Stomach (tissue), 4 donors: ENCODE data around the gene C5.

ENCODE experiments used
- EP300 ChIP-seq: sonication (generic); formaldehyde crosslinking; IDR thresholded peaks from one replicate; pipeline ENCODE4 v1.6.1; 2017; ENCODE audit warnings: antibody characterized with exemption
- POLR2A ChIP-seq, 4 donors: fragments of 450-650 bp; IDR thresholded peaks; one replicate each; pipeline ENCODE4 v1.6.1; 2016; ENCODE audit warnings: antibody characterized with exemption in 4 of 4, control low read depth in 2 of 4, mild to moderate bottlenecking in 1 of 4, moderate library complexity in 1 of 4
- POLR2AphosphoS5 ChIP-seq, 3 donors: sonication (generic); formaldehyde crosslinking; IDR thresholded peaks; one replicate each; pipeline ENCODE4 v1.6.1; 2016; ENCODE audit warnings: antibody characterized with exemption in 3 of 3
- TF ChIP-seq, protein P1 (sequence below), 7 experiments: fragments of 450-650 bp in 4 of 7; fragments of 200-600 bp in 3 of 7; sonication (generic) in 3 of 7; IDR thresholded peaks; one replicate each; pipeline ENCODE4 v1.5.1; 2016 to 2019; ENCODE audit warnings: antibody characterized with exemption in 7 of 7, control low read depth in 2 of 7, mild to moderate bottlenecking in 1 of 7

DNA sequence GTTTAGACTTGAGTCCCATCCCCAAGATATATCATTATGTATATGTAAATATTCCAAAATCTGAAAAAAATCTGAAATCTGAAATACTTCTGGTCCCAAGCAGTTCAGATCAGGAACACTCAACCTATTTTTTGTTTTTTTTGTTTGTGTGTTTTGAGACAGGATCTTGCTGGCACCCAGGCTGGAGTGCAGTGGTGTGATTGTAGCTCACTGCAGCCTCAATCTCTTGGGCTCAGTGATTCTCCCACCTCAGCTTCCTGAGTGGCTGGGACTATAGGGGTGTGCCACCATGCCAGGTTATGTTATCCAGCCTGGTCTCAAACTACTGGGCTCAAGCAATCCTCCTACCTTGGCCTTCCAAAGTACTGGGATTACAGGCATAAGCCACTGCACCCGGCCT lies 72.8 kb downstream of the C5 start:
- TF ChIP-seq, protein P1, sequence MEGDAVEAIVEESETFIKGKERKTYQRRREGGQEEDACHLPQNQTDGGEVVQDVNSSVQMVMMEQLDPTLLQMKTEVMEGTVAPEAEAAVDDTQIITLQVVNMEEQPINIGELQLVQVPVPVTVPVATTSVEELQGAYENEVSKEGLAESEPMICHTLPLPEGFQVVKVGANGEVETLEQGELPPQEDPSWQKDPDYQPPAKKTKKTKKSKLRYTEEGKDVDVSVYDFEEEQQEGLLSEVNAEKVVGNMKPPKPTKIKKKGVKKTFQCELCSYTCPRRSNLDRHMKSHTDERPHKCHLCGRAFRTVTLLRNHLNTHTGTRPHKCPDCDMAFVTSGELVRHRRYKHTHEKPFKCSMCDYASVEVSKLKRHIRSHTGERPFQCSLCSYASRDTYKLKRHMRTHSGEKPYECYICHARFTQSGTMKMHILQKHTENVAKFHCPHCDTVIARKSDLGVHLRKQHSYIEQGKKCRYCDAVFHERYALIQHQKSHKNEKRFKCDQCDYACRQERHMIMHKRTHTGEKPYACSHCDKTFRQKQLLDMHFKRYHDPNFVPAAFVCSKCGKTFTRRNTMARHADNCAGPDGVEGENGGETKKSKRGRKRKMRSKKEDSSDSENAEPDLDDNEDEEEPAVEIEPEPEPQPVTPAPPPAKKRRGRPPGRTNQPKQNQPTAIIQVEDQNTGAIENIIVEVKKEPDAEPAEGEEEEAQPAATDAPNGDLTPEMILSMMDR (IDR thresholded peaks at IDR 0.05): no peak
- TF ChIP-seq POLR2A (IDR thresholded peaks at IDR 0.05) (no peak), EP300 (no peak), POLR2AphosphoS5 (IDR thresholded peaks at IDR 0.05) (no peak)
